Measurements from ENCODE around the gene MAP4K2.

GRCh38 chr11:64755681-64756361 lies 47.2 kb downstream of the MAP4K2 start:
- TF ChIP-seq TAF1 (IDR thresholded peaks at IDR 0.05; ENCODE audit: borderline replicate concordance, low read depth, low read length) = no peak
- no peak for TF ChIP-seq POLR2A (IDR thresholded peaks at IDR 0.05; ENCODE audit: low read depth, low read length)
